KMS-11 (cell line): ENCODE measurements around the gene CREB3L4.
"Not testable (repeated sequence)": the region's sequence is repeated elsewhere in the genome, so short reads cannot be mapped to it uniquely, and the experiment has no call there.

Source experiments
- H2AFZ ChIP-seq: fragments of 200-600 bp; sonication (generic); 2 replicates; pipeline ENCODE4 v1.6.1; 2016; ENCODE audit warnings: antibody characterized with exemption, mixed run types, low read depth
- H3K27ac ChIP-seq: fragments of 200-600 bp; sonication (generic); 2 replicates; pipeline ENCODE4 v1.6.1; 2016; ENCODE audit warnings: mild to moderate bottlenecking, mixed run types
- H3K27me3 ChIP-seq: fragments of 200-600 bp; sonication (generic); 2 replicates; pipeline ENCODE4 v1.6.1; 2017; ENCODE audit warnings: mild to moderate bottlenecking, low read depth, mixed run types, moderate library complexity; ENCODE audit not compliant: insufficient read depth
- H3K36me3 ChIP-seq: fragments of 200-600 bp; sonication (generic); 2 replicates; pipeline ENCODE4 v1.6.1; 2017; ENCODE audit warnings: mild to moderate bottlenecking, mixed run types; ENCODE audit not compliant: insufficient read depth
- H3K4me1 ChIP-seq: fragments of 200-600 bp; sonication (generic); 2 replicates; pipeline ENCODE4 v1.6.1; 2016; ENCODE audit warnings: mild to moderate bottlenecking, low read depth, mixed run types; ENCODE audit not compliant: poor library complexity, severe bottlenecking
- H3K4me2 ChIP-seq: fragments of 200-600 bp; sonication (generic); 2 replicates; pipeline ENCODE4 v1.7.0; 2016; ENCODE audit warnings: mild to moderate bottlenecking, mixed run types
- H3K4me3 ChIP-seq: fragments of 200-600 bp; sonication (generic); IDR thresholded peaks from 2 replicates; pipeline ENCODE4 v1.6.1; 2017; ENCODE audit warnings: low read depth, low read length, mixed read lengths; ENCODE audit not compliant: insufficient read depth
- H3K79me2 ChIP-seq: fragments of 200-600 bp; sonication (generic); 2 replicates; pipeline ENCODE4 v1.6.1; 2016; ENCODE audit warnings: low read depth, mixed run types; ENCODE audit not compliant: insufficient read depth
- H3K9ac ChIP-seq: fragments of 200-600 bp; sonication (generic); 2 replicates; pipeline ENCODE4 v1.6.1; 2016; ENCODE audit warnings: mild to moderate bottlenecking, mixed run types
- H4K20me1 ChIP-seq: fragments of 200-600 bp; sonication (generic); 2 replicates; pipeline ENCODE4 v1.6.1; 2016; ENCODE audit warnings: mild to moderate bottlenecking, mixed run types; ENCODE audit not compliant: insufficient read depth
- TF ChIP-seq, protein P1 (sequence below): fragments of 200-600 bp; sonication (generic); conservative IDR thresholded peaks from 2 replicates; pipeline ENCODE4 v1.6.1; 2017; ENCODE audit warnings: low read depth, mild to moderate bottlenecking, antibody characterized with exemption, low read length, moderate library complexity, mixed read lengths

Gene CREB3L4

DNA sequence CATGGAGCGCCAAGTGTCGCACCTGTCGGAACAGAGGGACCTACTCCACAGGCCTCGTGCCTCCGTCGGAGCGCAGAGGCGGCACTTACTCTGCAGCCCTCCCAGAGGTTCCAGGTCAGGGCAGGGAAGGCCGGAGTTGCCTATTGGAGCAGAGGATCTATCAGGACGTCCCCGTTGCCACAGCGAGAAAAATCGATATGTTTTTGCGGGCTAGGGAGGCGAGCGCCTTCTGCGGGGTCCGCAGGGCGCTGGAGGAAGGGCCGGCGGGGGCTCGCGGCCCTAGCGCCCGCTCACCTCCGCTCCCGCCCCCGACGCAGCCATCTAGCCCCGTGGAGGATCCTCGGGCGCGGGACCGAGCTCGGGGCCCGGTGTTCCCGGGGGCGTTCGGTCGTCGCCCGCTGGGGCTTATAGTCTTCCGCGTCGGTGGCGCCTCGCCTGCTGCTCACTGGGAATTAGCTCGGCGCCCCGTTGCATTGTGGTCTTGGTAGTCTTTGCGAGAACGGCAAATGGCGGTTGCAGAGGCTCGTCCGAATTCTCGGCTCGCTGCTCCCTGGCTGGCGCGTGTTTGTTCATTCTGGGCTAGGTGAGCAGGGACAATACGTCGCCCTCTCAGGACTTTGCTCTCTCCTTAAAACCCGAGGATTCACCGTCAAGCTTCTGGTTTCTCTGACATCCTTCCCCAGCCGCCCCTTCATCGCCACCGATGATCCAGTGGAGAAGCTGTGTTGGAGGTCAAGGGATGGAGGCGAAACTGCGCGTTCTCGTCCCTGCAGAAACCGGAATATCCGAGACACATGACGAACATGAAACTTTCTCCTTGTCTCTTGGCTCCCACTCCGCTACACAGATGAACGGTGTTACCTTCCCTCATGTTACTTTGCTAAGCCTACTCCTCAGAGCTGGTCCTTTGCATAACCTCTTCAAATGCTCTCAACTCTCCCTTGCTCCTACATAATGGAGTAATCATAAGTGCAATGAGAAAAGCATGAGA is 9.8 kb downstream of the CREB3L4 start, which contains the start of gene JTB:
JTB (minus strand) TSS at position 425 of the 991 bp plus-strand sequence; CDS start at position 3, 422 bp downstream.
- Histone ChIP-seq H3K27me3 (no peaks in the 10 kb centered on the region), H3K4me2 (peak within 1 kb of the TSS; percentile 56), H3K27ac (peak within 1 kb of the TSS; percentile 60), H3K36me3 (peaks cover 12% of the 10 kb centered on the region; the same call in 1 of the 2 replicates), H3K9ac (peak within 1 kb of the TSS; percentile 83), H2AFZ (peak within 1 kb of the TSS; percentile 88), H3K4me1 (peaks cover 23% of the 10 kb centered on the region), H3K79me2 (peaks cover 21% of the 10 kb centered on the region), H4K20me1 (no peaks in the 10 kb centered on the region), H3K4me3 (peak within 1 kb of the TSS; percentile 99)
- TF ChIP-seq, protein P1, sequence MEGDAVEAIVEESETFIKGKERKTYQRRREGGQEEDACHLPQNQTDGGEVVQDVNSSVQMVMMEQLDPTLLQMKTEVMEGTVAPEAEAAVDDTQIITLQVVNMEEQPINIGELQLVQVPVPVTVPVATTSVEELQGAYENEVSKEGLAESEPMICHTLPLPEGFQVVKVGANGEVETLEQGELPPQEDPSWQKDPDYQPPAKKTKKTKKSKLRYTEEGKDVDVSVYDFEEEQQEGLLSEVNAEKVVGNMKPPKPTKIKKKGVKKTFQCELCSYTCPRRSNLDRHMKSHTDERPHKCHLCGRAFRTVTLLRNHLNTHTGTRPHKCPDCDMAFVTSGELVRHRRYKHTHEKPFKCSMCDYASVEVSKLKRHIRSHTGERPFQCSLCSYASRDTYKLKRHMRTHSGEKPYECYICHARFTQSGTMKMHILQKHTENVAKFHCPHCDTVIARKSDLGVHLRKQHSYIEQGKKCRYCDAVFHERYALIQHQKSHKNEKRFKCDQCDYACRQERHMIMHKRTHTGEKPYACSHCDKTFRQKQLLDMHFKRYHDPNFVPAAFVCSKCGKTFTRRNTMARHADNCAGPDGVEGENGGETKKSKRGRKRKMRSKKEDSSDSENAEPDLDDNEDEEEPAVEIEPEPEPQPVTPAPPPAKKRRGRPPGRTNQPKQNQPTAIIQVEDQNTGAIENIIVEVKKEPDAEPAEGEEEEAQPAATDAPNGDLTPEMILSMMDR: no peak

DNA sequence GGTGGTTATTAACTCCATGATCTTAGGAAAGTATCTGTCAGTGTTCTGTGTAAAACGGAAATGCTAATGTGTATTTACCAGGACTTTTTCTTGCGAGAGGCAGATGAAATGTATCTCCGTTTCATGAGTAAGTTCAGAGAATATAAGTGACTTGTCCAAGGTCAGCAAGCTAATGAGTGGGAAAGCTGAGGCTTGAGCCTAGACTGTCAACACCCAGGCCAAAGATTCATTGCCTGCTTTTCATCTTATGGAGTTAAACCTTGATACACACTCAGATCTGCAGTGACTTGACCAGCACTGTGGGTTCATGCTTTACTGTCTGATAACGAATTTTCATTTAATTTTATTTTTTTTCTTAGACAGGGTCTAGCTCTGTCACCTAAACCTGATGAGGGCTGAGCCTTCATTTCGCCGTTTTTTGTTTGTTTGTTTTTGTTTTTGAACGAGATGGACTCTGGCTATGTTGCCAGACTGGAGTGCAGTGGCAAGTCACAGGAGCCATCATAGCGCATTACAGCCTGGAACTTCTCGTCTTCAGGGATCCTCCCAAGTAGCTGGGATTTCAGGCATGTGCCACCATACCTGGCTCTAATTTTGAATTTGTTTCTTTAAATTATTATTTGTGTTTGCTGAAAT is 10.7 kb downstream of the CREB3L4 start:
- peak overlapping the region; percentile 99 for H3K4me3 ChIP-seq
- H3K4me1 ChIP-seq: peaks cover 23% of the 10 kb centered on the region
- H3K9ac ChIP-seq: peak overlapping the region; percentile 83; the same call in 1 of the 2 replicates
- peak overlapping the region; percentile 60; the same call in 1 of the 2 replicates for H3K27ac ChIP-seq
- H4K20me1 ChIP-seq: no peaks in the 10 kb centered on the region
- H3K4me2 ChIP-seq: peak overlapping the region; percentile 56
- TF ChIP-seq, protein P1: no peak
- no peaks in the 10 kb centered on the region for H3K27me3 ChIP-seq
- H3K36me3 ChIP-seq: peaks cover 12% of the 10 kb centered on the region; the same call in 1 of the 2 replicates
- peak overlapping the region; percentile 88 for H2AFZ ChIP-seq
- H3K79me2 ChIP-seq: peaks cover 21% of the 10 kb centered on the region

DNA sequence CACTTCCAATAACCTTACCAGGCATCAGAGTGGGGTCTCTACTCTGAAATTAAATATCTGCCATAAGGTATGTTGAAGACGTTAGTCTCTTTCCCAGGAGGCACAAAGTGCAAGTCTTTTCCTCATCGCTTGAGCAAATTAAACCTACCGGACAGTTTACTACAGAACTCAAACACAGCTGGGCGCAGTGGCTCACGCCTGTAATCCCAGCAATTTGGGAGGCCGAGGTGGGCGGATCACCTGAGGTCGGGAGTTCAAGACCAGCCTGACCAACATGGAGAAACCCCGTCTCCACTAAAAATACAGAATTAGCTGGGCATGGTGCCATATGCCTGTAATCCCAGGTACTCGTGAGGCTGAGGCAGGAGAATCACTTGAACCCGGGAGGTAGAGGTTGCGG is 11.4 kb downstream of the CREB3L4 start:
- not testable (repeated sequence) for H4K20me1 ChIP-seq, H3K4me3 ChIP-seq, H3K27ac ChIP-seq, H3K36me3 ChIP-seq, H3K9ac ChIP-seq, H2AFZ ChIP-seq, H3K27me3 ChIP-seq
- peak overlapping the region; percentile 56; the same call in 1 of the 2 replicates for H3K4me2 ChIP-seq
- H3K4me1 ChIP-seq: peaks cover 23% of the 10 kb centered on the region
- peaks cover 21% of the 10 kb centered on the region for H3K79me2 ChIP-seq

DNA sequence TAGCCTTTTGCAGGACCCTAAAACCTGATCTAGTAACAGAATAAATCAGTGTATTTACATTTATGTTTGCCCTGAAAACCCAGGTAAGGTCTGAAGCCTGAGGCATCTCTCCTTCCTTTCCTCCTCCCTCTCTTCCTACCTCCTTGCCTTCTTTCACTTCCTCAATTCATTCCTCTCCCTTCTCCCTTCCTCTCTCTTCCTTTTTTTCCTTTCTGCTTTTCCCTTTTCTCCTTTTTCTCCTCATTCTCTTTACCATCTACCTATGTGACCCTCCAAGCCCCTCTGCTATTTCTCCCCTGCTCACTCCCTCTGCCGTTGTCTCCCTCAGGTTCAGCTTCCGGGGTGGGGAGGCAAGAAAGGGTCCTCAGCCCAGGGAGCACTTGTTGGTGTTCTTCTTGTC is 14.0 kb downstream of the CREB3L4 start:
- not testable (repeated sequence) for H3K4me2 ChIP-seq, H4K20me1 ChIP-seq, H3K4me3 ChIP-seq, H3K9ac ChIP-seq, H2AFZ ChIP-seq, H3K79me2 ChIP-seq, H3K27ac ChIP-seq, H3K36me3 ChIP-seq, H3K27me3 ChIP-seq
- peaks cover 11% of the 10 kb centered on the region for H3K4me1 ChIP-seq

DNA sequence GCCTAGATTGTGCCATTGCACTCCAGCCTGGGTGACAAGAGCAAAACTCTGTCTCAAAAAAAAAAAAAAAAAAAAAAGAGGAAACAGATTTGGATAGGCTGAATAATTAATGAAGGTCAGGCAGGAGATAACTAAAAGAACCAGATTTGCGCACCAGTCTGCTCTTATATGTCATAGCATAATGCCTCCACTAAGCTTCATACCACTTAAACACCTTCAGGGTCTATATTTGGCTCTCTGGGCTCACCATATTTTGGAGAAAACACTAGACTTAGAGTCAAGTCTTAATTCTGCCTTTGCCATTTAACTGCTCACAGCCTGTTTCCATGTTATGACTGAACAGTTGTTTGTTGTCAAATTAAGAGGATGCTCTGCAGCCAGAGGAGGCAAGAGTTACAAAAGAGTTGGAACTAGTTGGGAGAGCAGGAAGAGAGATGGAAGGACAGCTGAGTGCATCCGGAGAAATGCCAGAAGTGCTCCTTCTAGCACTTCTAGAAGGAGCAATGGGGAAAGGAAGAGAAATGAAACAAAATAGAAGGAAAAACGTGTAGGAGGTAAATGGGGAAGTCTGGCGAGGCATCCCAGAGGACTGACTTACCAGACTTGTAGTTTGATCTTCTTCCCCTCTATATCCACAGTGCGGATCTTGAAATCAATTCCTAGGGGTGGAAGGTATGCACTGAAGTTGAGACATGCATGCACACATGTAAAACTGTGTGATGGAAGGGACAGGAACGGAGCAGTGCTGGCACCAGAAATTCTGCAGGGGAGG is 16.6 kb downstream of the CREB3L4 start:
- no peak overlapping the region for H3K27ac ChIP-seq

More for the DNA sequence above, 16.6 kb downstream of the CREB3L4 start:
- Histone ChIP-seq H3K4me1 (peaks cover 9% of the 10 kb centered on the region), H4K20me1 (no peaks in the 10 kb centered on the region), H3K4me3 (no peak overlapping the region), H3K27me3 (peaks cover 8% of the 10 kb centered on the region; the same call in 1 of the 2 replicates), H3K4me2 (no peak overlapping the region), H2AFZ (no peak overlapping the region), H3K36me3 (no peaks in the 10 kb centered on the region), H3K79me2 (no peaks in the 10 kb centered on the region), H3K9ac (no peak overlapping the region)
- TF ChIP-seq, protein P1: no peak; the same call in 1 of the 2 replicates
